ENCODE results near the gene USP11. TPM values are rescaled to one million over a fixed set of nuclear protein-coding genes. Genes with fewer than 3 reads are reported as not detected.

USP11 gene
- total RNA-seq, 2 experiments from 2014 or later: 62.6 to 66.2 TPM

DNA sequence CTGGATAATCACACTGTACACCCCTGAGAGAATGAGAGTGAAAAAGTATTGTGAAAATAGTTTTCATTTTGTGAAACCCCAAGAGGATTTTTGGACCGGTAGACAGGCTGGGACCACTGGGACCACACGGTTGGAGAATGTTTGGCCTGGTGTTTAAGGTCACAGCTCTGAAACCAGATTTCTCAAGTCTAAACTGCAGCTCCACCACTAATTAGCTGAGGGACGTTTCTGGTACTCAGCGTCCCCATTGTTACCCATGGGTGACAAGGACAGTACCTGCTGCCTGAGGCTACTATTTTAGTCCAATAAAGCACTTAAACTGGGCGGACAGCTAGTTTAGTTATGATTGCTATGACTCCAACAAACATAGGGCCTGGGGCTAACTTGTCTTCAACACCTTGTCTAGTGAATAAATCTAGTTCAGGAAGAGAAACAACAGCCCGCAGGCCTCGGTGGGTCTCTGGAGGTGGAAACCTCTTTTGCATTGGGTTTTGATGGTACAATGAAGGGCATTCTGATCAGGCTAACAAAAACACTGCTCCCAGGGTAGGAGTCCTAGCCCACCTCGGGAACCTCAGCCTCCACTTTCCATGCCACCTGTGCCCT, 509 bp upstream of the USP11 start:
- peaks cover 31% of the 10 kb centered on the region for H3K4me1 Mint-ChIP-seq (ENCODE audit: low read depth)
- peaks cover 10% of the 10 kb centered on the region for H3K4me1 ChIP-seq (ENCODE audit: insufficient read depth, low read length)
- TF ChIP-seq, protein P1, sequence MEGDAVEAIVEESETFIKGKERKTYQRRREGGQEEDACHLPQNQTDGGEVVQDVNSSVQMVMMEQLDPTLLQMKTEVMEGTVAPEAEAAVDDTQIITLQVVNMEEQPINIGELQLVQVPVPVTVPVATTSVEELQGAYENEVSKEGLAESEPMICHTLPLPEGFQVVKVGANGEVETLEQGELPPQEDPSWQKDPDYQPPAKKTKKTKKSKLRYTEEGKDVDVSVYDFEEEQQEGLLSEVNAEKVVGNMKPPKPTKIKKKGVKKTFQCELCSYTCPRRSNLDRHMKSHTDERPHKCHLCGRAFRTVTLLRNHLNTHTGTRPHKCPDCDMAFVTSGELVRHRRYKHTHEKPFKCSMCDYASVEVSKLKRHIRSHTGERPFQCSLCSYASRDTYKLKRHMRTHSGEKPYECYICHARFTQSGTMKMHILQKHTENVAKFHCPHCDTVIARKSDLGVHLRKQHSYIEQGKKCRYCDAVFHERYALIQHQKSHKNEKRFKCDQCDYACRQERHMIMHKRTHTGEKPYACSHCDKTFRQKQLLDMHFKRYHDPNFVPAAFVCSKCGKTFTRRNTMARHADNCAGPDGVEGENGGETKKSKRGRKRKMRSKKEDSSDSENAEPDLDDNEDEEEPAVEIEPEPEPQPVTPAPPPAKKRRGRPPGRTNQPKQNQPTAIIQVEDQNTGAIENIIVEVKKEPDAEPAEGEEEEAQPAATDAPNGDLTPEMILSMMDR (IDR thresholded peaks at IDR 0.05): no peak
- H3K36me3 Mint-ChIP-seq (ENCODE audit: low read depth): peaks cover 30% of the 10 kb centered on the region
- no peaks in the 10 kb centered on the region for H3K27me3 ChIP-seq (ENCODE audit: control insufficient read depth in 1 of 2, insufficient read depth in 2 of 2, low read length in 2 of 2)
- H3K9me3 ChIP-seq (ENCODE audit: control insufficient read depth in 1 of 2, insufficient read depth in 1 of 2, low read length in 2 of 2): no peaks in the 10 kb centered on the region
- no peaks in the 10 kb centered on the region for H3K27me3 Mint-ChIP-seq
- ATAC-seq (ENCODE audit: poor library complexity): no peak
- ChIA-PET POLR2A (interaction anchor here (0.9 to 3.5 kb wide), 11 partner anchors 12 to 1924 kb away, joined by 3 to 137 read pairs (median 5); partner anchors contain the start of genes ARAF, CDK16, NDUFB11 and RBM10), CTCF (interaction anchor here (1.7 kb wide), 1 partner anchor 88 kb away, joined by 6 read pairs; the partner anchor contains the start of genes NDUFB11 and RBM10)
- intact Hi-C loops (cut with DNase I, micrococcal nuclease): loop anchor here (2.0 to 5.0 kb wide), 2 partner anchors 150 to 153 kb away; no protein-coding TSS in a partner anchor
- H3K27ac Mint-ChIP-seq: peak overlapping the region; percentile 93
- H3K4me3 ChIP-seq (ENCODE audit: low read length): peak overlapping the region; percentile 91
- H3K36me3 ChIP-seq (ENCODE audit: insufficient read depth, low read length): peaks cover 13% of the 10 kb centered on the region
- no peaks in the 10 kb centered on the region for H3K9me3 Mint-ChIP-seq
- peak overlapping the region; percentile 91 for H3K4me3 Mint-ChIP-seq
- H3K27ac ChIP-seq (ENCODE audit: low read depth in 1 of 2, low read length in 2 of 2): peak overlapping the region; percentile 95 to 98
- no peak for DNase-seq

DNA sequence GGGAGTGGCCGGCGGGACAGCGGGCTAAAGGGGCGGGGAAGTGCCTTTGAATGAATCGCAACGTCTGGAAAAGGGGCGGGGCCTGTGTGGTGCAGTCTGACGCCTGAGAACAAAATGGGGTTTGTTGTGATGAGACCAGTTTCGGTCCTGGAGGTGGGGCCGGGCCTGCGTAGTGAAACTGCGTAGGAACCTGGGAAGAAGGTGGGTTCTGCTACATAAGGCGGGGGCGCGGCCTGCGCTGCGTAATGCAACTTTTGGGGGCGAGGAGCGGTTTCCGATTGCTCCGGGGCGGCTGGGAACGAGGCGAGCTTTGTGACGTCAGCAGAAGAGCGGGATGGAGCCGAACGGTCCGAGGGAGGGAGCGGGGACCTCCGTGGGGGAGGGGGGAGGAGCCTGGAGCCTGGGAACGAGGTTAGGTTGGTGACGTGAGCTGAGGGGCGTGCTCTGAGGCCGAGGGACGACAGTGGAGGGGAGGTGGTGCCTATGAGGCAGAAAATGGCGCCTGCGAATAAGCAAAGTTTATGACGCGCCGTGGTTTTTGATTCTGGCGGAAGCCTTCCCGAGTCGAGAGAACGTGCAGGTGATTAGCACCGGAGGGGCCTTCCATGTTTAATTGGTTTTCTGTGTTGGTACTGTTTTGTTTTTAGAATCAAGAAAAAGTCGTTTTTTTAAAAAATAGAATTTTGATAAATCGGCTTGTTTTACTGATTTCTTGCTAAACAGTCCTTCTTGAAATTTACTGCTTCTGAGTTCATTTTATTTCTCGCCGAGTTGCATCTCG, 714 bp downstream of the USP11 start:
- H3K4me1 ChIP-seq (ENCODE audit: insufficient read depth, low read length): peaks cover 10% of the 10 kb centered on the region
- no peaks in the 10 kb centered on the region for H3K27me3 Mint-ChIP-seq
- peaks cover 18% of the 10 kb centered on the region for H3K36me3 Mint-ChIP-seq (ENCODE audit: low read depth)
- intact Hi-C loops (cut with DNase I, micrococcal nuclease): loop anchor here (1.0 to 5.0 kb wide), 4 partner anchors 15 to 151 kb away; partner anchors contain the start of gene CDK16 (in 1 of the 2)
- ChIA-PET POLR2A (interaction anchor here (0.8 to 3.5 kb wide), 16 partner anchors 13 to 1846 kb away, joined by 3 to 137 read pairs (median 4); partner anchors contain the start of genes ARAF, CDK16, NDUFB11 and RBM10), CTCF (interaction anchor here (1.7 kb wide), 1 partner anchor 89 kb away, joined by 6 read pairs; the partner anchor contains the start of genes NDUFB11 and RBM10)
- H3K27ac ChIP-seq (ENCODE audit: low read depth in 1 of 2, low read length in 2 of 2): peak overlapping the region; percentile 95 to 98
- H3K9me3 Mint-ChIP-seq: no peaks in the 10 kb centered on the region
- H3K27ac Mint-ChIP-seq: peak overlapping the region; percentile 93
- DNase-seq (peak; percentile 87 to 98 (median 92)), ATAC-seq (ENCODE audit: poor library complexity) (peak; percentile 88)
- H3K27me3 ChIP-seq (ENCODE audit: control insufficient read depth in 1 of 2, insufficient read depth in 2 of 2, low read length in 2 of 2): no peaks in the 10 kb centered on the region
- TF ChIP-seq, protein P1 (IDR thresholded peaks at IDR 0.05): no peak
- H3K9me3 ChIP-seq (ENCODE audit: control insufficient read depth in 1 of 2, insufficient read depth in 1 of 2, low read length in 2 of 2): no peaks in the 10 kb centered on the region
- H3K36me3 ChIP-seq (ENCODE audit: insufficient read depth, low read length): peaks cover 6% of the 10 kb centered on the region
- H3K4me3 ChIP-seq (ENCODE audit: low read length): peak overlapping the region; percentile 91
- peak overlapping the region; percentile 91 for H3K4me3 Mint-ChIP-seq
- H3K4me1 Mint-ChIP-seq (ENCODE audit: low read depth): peaks cover 31% of the 10 kb centered on the region

DNA sequence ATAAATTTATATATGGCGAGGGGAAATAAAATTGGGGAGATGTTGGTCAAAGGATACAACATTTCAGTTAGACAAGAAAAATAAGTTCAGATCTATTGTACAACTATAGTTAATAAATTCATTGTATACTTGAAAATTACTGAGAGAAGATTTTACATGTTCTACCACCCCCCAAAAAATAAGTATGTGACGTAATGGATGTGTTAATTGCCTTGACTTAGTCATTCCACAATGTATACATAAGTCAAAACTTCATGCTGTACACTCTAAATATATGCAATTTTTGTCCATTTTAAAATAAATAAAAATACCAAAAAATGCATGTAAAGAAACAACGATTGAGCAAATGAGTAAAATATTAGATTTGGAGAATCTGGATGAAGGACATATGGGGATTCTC, 1.8 kb downstream of the USP11 start:
- Mint-ChIP-seq H3K27me3 (no peaks in the 10 kb centered on the region), H3K4me1 (ENCODE audit: low read depth) (peaks cover 31% of the 10 kb centered on the region), H3K9me3 (no peaks in the 10 kb centered on the region), H3K4me3 (peak overlapping the region; percentile 68), H3K36me3 (ENCODE audit: low read depth) (peaks cover 19% of the 10 kb centered on the region), H3K27ac (peak overlapping the region; percentile 93)
- TF ChIP-seq, protein P1 (IDR thresholded peaks at IDR 0.05): no peak
- ATAC-seq (ENCODE audit: poor library complexity) (no peak), DNase-seq (no peak)
- Histone ChIP-seq H3K4me3 (ENCODE audit: low read length) (no peak overlapping the region), H3K27ac (ENCODE audit: low read depth in 1 of 2, low read length in 2 of 2) (peak overlapping the region in 1 of 2 donors; percentile 98), H3K27me3 (ENCODE audit: control insufficient read depth in 1 of 2, insufficient read depth in 2 of 2, low read length in 2 of 2) (no peaks in the 10 kb centered on the region), H3K4me1 (ENCODE audit: insufficient read depth, low read length) (peaks cover 10% of the 10 kb centered on the region), H3K36me3 (ENCODE audit: insufficient read depth, low read length) (no peaks in the 10 kb centered on the region), H3K9me3 (ENCODE audit: control insufficient read depth in 1 of 2, insufficient read depth in 1 of 2, low read length in 2 of 2) (no peaks in the 10 kb centered on the region)
- CTCF ChIA-PET: no interaction called here
- intact Hi-C loops (cut with DNase I, micrococcal nuclease): loop anchor here in 1 of 2 experiments (5.0 kb wide), 1 partner anchor 148 kb away; no protein-coding TSS in a partner anchor
- POLR2A ChIA-PET: interaction anchor here (1.3 kb wide), 2 partner anchors 17 to 89 kb away, joined by 3 to 8 read pairs; partner anchors contain the start of gene RBM10
